ENCODE measurements around the gene SLC35A2. TPM values are rescaled to one million over a fixed set of nuclear protein-coding genes. Genes with fewer than 3 reads are reported as not detected.
"Not testable (repeated sequence)": the region's sequence is repeated elsewhere in the genome, so short reads cannot be mapped to it uniquely, and the experiment has no call there.

SLC35A2 gene
- total and polyA plus RNA-seq, 7 experiments from 2014 or later: 6.7 to 36.7 (median 14.8) TPM

DNA sequence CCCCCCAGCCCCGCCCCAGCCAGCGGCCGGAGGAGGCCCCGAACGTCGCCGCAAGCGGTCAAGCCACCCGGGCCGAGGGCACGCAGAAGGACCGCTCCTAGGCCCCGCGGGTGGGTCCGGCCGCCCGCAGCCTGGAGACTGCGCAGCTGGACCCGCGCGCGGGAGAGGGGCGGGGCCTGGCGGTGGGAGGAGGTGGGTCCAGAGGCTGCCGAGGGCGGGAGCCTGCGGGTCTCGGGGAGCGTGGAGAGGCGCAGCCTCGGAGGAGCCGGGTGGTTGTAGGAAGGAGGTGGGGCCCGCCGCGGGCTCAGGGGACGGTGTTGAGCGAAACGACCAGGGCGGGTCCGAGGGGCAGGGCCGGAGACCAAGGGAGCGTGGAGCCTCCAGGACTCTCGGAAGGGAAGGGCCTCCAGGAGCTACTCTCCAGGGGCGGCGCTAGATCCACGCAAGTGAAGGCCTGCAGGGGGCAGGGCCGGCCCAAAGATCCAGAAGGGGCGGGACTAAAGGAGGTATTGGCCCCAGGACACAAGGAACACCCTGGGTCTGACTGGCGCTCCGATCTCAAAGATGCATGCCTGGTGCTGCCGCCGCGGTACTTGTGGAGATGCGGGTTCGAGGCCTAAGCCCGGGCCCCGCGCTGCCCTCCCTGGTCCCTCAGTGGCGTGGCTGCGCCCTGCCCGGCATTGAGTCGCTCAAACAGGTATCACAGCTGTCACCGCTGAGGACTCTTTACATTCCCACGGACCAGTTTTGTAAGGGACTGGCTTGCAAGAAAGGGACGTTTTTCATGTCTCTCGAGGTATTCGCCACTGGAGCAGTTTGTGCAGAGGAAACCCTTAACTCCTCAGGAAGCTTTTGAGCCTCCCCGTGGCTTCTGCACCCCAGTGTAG is 19.8 kb downstream of the SLC35A2 start:
- peak overlapping the region; percentile 81 for H3K27ac ChIP-seq (ENCODE audit: low read depth, low read length)
- peaks cover 0 to 2% (median 0%) of the 10 kb centered on the region in 11 donors for H3K9me3 Mint-ChIP-seq

DNA sequence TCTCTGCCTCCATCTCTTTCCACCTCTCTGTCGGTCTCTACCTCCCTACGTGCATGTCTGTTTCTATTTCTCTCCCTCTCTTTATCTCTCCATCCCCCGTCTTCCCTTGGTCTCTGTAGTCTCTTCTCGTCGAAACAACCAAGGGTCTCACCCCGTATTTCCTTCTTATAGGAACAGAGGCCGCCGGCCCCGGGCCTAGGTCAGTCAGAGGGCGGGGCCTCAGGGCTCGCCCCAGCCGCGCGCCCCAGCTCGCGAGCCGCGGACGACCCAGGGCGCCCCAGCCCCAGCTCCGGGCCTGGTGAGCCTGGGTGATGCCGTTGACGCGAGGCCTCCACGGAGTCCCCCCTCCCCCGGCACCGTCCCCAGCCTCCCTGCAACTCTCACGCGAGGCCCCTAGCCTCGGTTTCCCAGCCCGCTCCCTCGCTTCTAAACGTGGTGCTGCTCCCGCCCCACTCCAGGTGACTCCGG is 20.5 kb downstream of the SLC35A2 start:
- Mint-ChIP-seq H3K9me3 (peaks cover 0 to 2% (median 0%) of the 10 kb centered on the region in 11 donors), H3K4me3 (peak overlapping the region; percentile 73 to 98 (median 92)), H3K27ac (peak overlapping the region in 8 of 9 donors; percentile 79 to 93 (median 86)), H3K36me3 (peaks cover 0 to 3% (median 0%) of the 10 kb centered on the region in 5 donors), H3K4me1 (peaks cover 12 to 25% (median 20%) of the 10 kb centered on the region in 7 donors), H3K27me3 (no peaks in the 10 kb centered on the region)
- Histone ChIP-seq H3K27ac (ENCODE audit: low read depth, low read length) (peak overlapping the region; percentile 81), H3K36me3 (ENCODE audit: control insufficient read depth in 2 of 3, insufficient read depth in 3 of 3, low read length in 3 of 3) (peaks cover 0 to 13% (median 0%) of the 10 kb centered on the region in 3 experiments), H3K4me1 (ENCODE audit: control insufficient read depth in 2 of 2, insufficient read depth in 2 of 2, low read length in 2 of 2) (peaks cover 4% of the 10 kb centered on the region in 2 donors), H3K4me3 (ENCODE audit: low read length) (peak overlapping the region; percentile 53), H3K9me3 (ENCODE audit: control insufficient read depth in 2 of 3, low read length in 3 of 3) (no peaks in the 10 kb centered on the region), H3K27me3 (ENCODE audit: control insufficient read depth in 2 of 2, insufficient read depth in 2 of 2, low read length in 2 of 2) (no peaks in the 10 kb centered on the region)
- POLR2A ChIA-PET: interaction anchor here (0.9 to 5.3 kb wide), 9 partner anchors 21 to 352 kb away, joined by 3 to 48 read pairs (median 4); partner anchors contain the start of genes OTUD5, SLC35A2 and TBC1D25
- peak in 2 of 9 donors; percentile 8 to 31 for DNase-seq
- CTCF ChIA-PET: interaction anchor here (0.6 to 2.3 kb wide), 11 partner anchors 21 to 243 kb away, joined by 3 to 10 read pairs (median 5); no protein-coding TSS in a partner anchor
- intact Hi-C loops (cut with micrococcal nuclease): loop anchor here (1.0 to 10.0 kb wide), 13 partner anchors 20 to 374 kb away; partner anchors contain the start of genes MAGIX (in 2 of the 2), FOXP3 (in 1 of the 2), GPKOW (in 1 of the 2) and HDAC6 (in 1 of the 2)
- ATAC-seq: peak; percentile 35

More for the DNA sequence above, 19.8 kb downstream of the SLC35A2 start:
- Mint-ChIP-seq H3K36me3 (peaks cover 0 to 3% (median 0%) of the 10 kb centered on the region in 5 donors), H3K4me1 (peaks cover 12 to 31% (median 20%) of the 10 kb centered on the region in 7 donors), H3K27ac (peak overlapping the region in 8 of 9 donors; percentile 14 to 82 (median 64)), H3K27me3 (no peaks in the 10 kb centered on the region), H3K4me3 (peak overlapping the region; percentile 70 to 98 (median 86))
- ChIA-PET CTCF (interaction anchor here (0.6 to 2.3 kb wide), 9 partner anchors 21 to 244 kb away, joined by 3 to 10 read pairs (median 5); no protein-coding TSS in a partner anchor), POLR2A (interaction anchor here (1.0 to 5.3 kb wide), 9 partner anchors 20 to 240 kb away, joined by 3 to 48 read pairs (median 4); partner anchors contain the start of genes OTUD5 and SLC35A2)
- peak; percentile 94 for ATAC-seq
- peak; percentile 61 to 79 (median 75) for DNase-seq
- intact Hi-C loops (cut with micrococcal nuclease): loop anchor here (1.0 to 10.0 kb wide), 13 partner anchors 20 to 373 kb away; partner anchors contain the start of genes MAGIX (in 2 of the 2), FOXP3 (in 1 of the 2), GPKOW (in 1 of the 2) and HDAC6 (in 1 of the 2)
- Histone ChIP-seq H3K4me3 (ENCODE audit: low read length) (peak overlapping the region; percentile 53), H3K36me3 (ENCODE audit: control insufficient read depth in 2 of 3, insufficient read depth in 3 of 3, low read length in 3 of 3) (peaks cover 0 to 13% (median 0%) of the 10 kb centered on the region in 3 experiments), H3K27me3 (ENCODE audit: control insufficient read depth in 2 of 2, insufficient read depth in 2 of 2, low read length in 2 of 2) (no peaks in the 10 kb centered on the region), H3K9me3 (ENCODE audit: control insufficient read depth in 2 of 3, low read length in 3 of 3) (no peaks in the 10 kb centered on the region), H3K4me1 (ENCODE audit: control insufficient read depth in 2 of 2, insufficient read depth in 2 of 2, low read length in 2 of 2) (peaks cover 7 to 8% of the 10 kb centered on the region in 2 donors)

DNA sequence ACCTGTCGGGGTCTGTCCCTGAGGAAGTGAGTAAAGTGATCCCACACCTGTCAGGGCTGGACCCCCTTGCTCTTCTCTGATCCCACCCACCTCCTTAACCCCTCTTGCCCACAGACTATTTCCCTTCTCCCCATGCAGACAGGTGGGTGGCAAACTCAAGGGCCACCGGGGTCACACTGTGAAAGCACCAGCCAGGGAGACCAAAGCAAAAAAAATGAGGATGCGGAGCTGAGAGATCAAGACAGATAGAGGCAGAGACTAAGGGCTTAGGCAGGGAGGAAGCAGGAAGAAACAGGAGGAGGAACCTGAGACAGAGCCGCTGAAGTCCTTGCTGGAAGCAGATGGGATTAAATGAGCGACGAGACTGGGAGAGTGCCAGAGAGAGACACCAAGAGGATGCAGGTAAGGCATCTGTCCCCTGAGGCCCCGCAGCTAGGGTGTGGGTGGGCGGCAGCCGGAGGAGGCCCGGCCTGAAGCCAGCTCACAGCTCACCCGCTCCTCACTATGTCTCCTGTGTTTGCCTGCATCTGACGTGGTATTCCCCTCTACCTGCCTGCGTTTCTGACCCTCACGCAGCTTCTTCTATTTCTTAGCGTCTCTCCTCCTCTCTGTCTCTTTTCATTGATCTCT is 21.0 kb downstream of the SLC35A2 start:
- DNase-seq (no peak), ATAC-seq (no peak)
- peaks cover 0 to 2% (median 0%) of the 10 kb centered on the region in 11 donors for H3K9me3 Mint-ChIP-seq
- H3K27me3 Mint-ChIP-seq: no peaks in the 10 kb centered on the region
- POLR2A ChIA-PET: interaction anchor here (0.5 to 5.3 kb wide), 6 partner anchors 25 to 351 kb away, joined by 3 to 48 read pairs (median 4); partner anchors contain the start of genes HDAC6 and TBC1D25
- Histone ChIP-seq H3K36me3 (ENCODE audit: control insufficient read depth in 2 of 3, insufficient read depth in 3 of 3, low read length in 3 of 3) (peaks cover 0 to 13% (median 0%) of the 10 kb centered on the region in 3 experiments), H3K27me3 (ENCODE audit: control insufficient read depth in 2 of 2, insufficient read depth in 2 of 2, low read length in 2 of 2) (no peaks in the 10 kb centered on the region), H3K27ac (ENCODE audit: low read depth, low read length) (peak overlapping the region; percentile 81), H3K9me3 (ENCODE audit: control insufficient read depth in 2 of 3, low read length in 3 of 3) (no peaks in the 10 kb centered on the region), H3K4me1 (ENCODE audit: control insufficient read depth in 2 of 2, insufficient read depth in 2 of 2, low read length in 2 of 2) (peaks cover 4% of the 10 kb centered on the region in 2 donors), H3K4me3 (ENCODE audit: low read length) (peak overlapping the region; percentile 53)
- intact Hi-C loops (cut with micrococcal nuclease): loop anchor here (2.0 to 10.0 kb wide), 5 partner anchors 152 to 374 kb away; partner anchors contain the start of genes MAGIX (in 2 of the 2), FOXP3 (in 1 of the 2), GPKOW (in 1 of the 2) and PPP1R3F (in 1 of the 2)
- peaks cover 10 to 21% (median 16%) of the 10 kb centered on the region in 7 donors for H3K4me1 Mint-ChIP-seq
- H3K27ac Mint-ChIP-seq: peak overlapping the region; percentile 78 to 93 (median 87)
- CTCF ChIA-PET: interaction anchor here (0.6 to 1.9 kb wide), 4 partner anchors 56 to 242 kb away, joined by 3 to 7 read pairs (median 4); no protein-coding TSS in a partner anchor
- peak overlapping the region; percentile 73 to 98 (median 92) for H3K4me3 Mint-ChIP-seq
- peaks cover 0 to 2% (median 0%) of the 10 kb centered on the region in 5 donors for H3K36me3 Mint-ChIP-seq

DNA sequence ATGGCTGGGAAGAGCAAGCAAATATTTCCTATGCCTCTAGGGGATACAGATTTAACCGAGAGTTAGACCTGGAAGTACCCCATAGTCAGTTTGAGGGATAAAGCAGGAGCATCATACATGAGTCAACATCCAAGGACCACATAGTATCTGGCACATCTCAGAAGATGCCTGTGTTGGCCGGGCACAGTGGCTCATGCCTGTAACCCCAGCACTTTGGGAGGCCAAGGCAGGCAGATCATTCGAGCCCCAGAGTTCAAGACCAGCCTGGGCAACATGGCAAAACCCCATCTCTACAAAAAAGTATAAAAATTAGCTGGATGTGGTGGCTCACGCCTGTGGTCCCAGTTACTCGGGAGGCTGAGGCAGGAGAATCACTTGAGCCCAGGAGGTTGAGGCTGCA is 24.9 kb downstream of the SLC35A2 start:
- H3K9me3 ChIP-seq (ENCODE audit: control insufficient read depth in 2 of 3, low read length in 3 of 3); H3K27me3 Mint-ChIP-seq; ATAC-seq; H3K36me3 ChIP-seq (ENCODE audit: control insufficient read depth in 2 of 3, insufficient read depth in 3 of 3, low read length in 3 of 3); H3K36me3 Mint-ChIP-seq; H3K4me3 ChIP-seq (ENCODE audit: low read length); H3K27ac ChIP-seq (ENCODE audit: low read depth, low read length); H3K4me1 ChIP-seq (ENCODE audit: control insufficient read depth in 2 of 2, insufficient read depth in 2 of 2, low read length in 2 of 2); H3K27ac Mint-ChIP-seq; intact Hi-C loops (cut with micrococcal nuclease); POLR2A ChIA-PET; DNase-seq; H3K9me3 Mint-ChIP-seq; CTCF ChIA-PET; H3K4me3 Mint-ChIP-seq; H3K27me3 ChIP-seq (ENCODE audit: control insufficient read depth in 2 of 2, insufficient read depth in 2 of 2, low read length in 2 of 2): not testable (repeated sequence)
- peaks cover 5 to 12% (median 10%) of the 10 kb centered on the region in 7 donors for H3K4me1 Mint-ChIP-seq

DNA sequence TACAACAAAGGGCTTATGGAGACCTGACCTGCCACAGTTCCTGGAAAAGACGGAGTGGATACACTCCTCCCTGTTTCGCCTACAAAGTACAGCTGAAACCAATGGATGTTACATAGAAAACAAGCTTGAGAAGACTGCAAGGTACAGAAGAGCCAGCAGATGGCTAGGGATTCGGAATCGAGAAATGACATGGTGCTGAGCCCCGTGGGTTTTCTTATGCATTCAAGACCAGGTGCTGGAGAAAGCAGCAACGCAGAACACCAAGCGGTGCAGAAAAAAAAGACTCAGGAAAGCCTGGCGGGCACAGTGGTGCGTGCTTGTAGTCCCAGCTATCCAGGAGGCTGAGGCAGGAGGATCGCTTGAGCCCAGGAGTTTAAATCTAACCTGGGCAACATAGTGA is 27.7 kb downstream of the SLC35A2 start:
- no peaks in the 10 kb centered on the region for H3K36me3 ChIP-seq (ENCODE audit: control insufficient read depth in 2 of 3, insufficient read depth in 3 of 3, low read length in 3 of 3)
- no peak overlapping the region for H3K27ac ChIP-seq (ENCODE audit: low read depth, low read length)
- Mint-ChIP-seq H3K27me3 (peaks cover 0 to 4% (median 0%) of the 10 kb centered on the region in 5 donors), H3K4me3 (no peak overlapping the region), H3K9me3 (no peaks in the 10 kb centered on the region), H3K4me1 (no peaks in the 10 kb centered on the region), H3K27ac (no peak overlapping the region), H3K36me3 (no peaks in the 10 kb centered on the region)
- ATAC-seq: no peak
- no peak for DNase-seq
- H3K9me3 ChIP-seq (ENCODE audit: control insufficient read depth in 2 of 3, low read length in 3 of 3): no peaks in the 10 kb centered on the region
- intact Hi-C loops (cut with micrococcal nuclease): no loop called here
- no peaks in the 10 kb centered on the region for H3K4me1 ChIP-seq (ENCODE audit: control insufficient read depth in 2 of 2, insufficient read depth in 2 of 2, low read length in 2 of 2)
- no peaks in the 10 kb centered on the region for H3K27me3 ChIP-seq (ENCODE audit: control insufficient read depth in 2 of 2, insufficient read depth in 2 of 2, low read length in 2 of 2)
- ChIA-PET CTCF (no interaction called here), POLR2A (interaction anchor here (0.6 kb wide), 1 partner anchor 347 kb away, joined by 3 read pairs; no protein-coding TSS in a partner anchor)
- no peak overlapping the region for H3K4me3 ChIP-seq (ENCODE audit: low read length)

DNA sequence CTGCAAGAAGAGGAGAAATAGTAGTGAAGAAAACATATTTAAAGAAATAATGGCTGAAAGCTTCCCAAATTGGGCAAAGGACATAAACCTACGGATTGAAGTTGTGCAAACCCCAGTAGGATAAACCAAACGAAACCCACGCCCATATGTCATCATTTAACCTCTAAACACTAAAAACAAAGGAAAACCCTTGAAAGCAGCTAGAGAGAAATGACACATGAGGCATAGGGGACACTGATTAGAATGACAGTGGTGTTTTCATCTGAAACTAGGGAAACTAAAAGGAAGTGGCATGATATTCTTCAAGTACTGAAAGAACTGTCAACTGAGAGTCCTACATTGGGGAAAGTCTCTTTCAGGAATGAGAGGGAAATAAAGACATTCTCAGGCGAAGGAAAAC is 34.5 kb downstream of the SLC35A2 start:
- H3K27me3 Mint-ChIP-seq; POLR2A ChIA-PET; H3K36me3 Mint-ChIP-seq; H3K9me3 ChIP-seq (ENCODE audit: control insufficient read depth in 2 of 3, low read length in 3 of 3); H3K4me3 Mint-ChIP-seq; H3K4me1 ChIP-seq (ENCODE audit: control insufficient read depth in 2 of 2, insufficient read depth in 2 of 2, low read length in 2 of 2); H3K36me3 ChIP-seq (ENCODE audit: control insufficient read depth in 2 of 3, insufficient read depth in 3 of 3, low read length in 3 of 3); ATAC-seq; CTCF ChIA-PET; H3K9me3 Mint-ChIP-seq; H3K4me1 Mint-ChIP-seq; DNase-seq; intact Hi-C loops (cut with micrococcal nuclease); H3K27me3 ChIP-seq (ENCODE audit: control insufficient read depth in 2 of 2, insufficient read depth in 2 of 2, low read length in 2 of 2); H3K4me3 ChIP-seq (ENCODE audit: low read length); H3K27ac ChIP-seq (ENCODE audit: low read depth, low read length): not testable (repeated sequence)
- peak overlapping the region in 1 of 9 donors; percentile 18 for H3K27ac Mint-ChIP-seq

All from naive thymus-derived CD4-positive, alpha-beta T cell (primary cell).